ENCODE results near the gene RGS9. TPM values are rescaled to one million over a fixed set of nuclear protein-coding genes. Genes with fewer than 3 reads are reported as not detected.
A peak's percentile ranks its signal among the peaks of the same experiment; 100 is the strongest.
"Not testable (repeated sequence)": the region's sequence is repeated elsewhere in the genome, so short reads cannot be mapped to it uniquely, and the experiment has no call there.

The RGS9 gene
- total RNA-seq, 1 experiment from 2014 or later: not detected

DNA sequence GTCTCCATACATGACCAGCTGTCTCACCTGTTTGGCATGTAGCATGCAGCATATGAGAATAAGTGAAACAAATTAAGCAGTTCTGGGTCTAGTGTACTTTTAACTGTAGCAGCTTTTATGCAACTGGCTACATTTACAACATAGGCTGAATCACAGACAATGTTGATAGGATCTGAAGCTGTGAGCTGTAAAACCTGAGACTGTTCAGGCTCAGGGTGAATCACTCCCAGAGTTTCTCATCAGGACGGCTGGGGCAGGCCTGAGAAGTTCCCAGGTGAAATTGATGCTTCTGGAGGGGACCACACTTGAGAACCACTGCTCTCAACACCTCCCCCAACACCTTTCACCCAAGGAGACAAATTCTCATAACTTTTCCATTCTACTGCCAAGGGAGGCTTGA, 70.3 kb downstream of the RGS9 start:
- DNase-seq (ENCODE audit: low spot score): not testable (repeated sequence)

DNA sequence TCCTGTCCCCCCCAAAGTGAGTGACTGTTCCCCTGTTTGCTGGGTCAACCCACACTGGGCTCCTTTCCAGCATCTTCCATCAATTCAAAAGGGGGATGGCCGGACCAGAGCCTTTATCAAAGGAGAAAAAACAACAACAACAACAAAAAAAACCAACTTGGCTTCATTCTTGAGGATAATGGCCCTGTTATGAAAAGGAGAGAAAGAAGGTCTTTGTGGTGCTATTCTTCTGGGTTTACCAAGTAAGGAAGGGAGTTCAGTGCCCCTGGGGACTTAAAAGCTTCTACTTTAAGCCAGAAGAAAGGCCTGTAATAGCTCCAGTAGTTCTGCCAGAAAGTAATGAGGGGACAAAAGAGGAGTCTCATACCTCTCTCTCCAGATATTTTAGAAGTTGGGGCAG, 71.5 kb downstream of the RGS9 start:
- DNase-seq (ENCODE audit: low spot score): no peak

DNA sequence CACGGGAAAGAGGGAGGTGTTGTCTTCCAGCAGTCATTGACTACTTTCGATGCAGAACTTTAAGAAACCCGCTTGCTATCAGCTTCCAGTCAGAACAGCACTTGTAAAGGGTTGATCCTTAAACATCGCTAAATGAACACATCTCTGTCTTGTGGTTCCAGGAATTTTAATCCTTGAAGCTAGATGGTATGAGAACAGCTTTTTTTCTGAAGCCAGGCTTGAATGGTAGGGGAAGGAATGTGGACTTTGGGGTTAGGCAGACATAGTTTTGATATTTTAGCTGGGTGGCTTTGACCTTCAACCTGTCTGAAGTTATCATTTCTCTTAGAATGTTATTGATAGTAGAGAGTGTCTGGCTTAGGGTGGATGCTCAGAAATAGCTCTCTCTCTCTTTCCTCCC, 81.1 kb downstream of the RGS9 start:
- DNase-seq (ENCODE audit: low spot score): no peak

DNA sequence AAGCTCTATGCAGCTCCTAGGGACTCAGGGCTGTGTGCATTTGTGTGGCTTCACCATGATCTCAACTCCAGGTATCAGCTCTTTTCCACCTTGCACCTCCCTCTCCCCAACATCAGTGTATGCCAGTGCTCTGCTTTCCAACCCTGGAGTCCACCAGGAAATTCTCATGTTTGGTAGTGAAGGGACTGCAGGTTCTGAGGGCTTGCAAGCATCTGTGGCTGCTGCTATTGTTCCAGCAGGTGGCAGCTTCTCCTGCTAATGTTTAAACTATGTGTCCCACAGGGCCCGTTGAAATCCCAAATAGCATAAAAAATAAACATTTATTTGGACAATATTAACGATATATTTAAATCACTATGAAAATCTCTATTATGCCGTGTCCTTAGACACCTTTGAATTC, 82.0 kb downstream of the RGS9 start:
- no peak for DNase-seq (ENCODE audit: low spot score)

DNA sequence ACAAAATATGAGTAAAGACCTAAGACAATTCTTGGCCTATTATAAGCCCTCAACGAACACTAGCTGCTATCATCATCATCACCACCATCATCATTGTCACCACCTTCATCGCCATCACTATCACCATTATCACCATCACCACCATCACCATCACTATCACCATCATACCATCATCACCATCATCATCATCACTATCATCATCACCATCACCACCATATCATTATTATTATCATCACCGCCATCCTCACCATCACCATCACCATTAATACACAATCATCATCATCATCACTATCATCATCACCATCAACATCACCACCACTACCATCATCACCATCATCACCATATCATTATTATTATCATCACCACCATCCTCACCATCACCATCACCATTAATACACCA, 82.5 kb downstream of the RGS9 start:
- no peak for DNase-seq (ENCODE audit: low spot score)

DNA sequence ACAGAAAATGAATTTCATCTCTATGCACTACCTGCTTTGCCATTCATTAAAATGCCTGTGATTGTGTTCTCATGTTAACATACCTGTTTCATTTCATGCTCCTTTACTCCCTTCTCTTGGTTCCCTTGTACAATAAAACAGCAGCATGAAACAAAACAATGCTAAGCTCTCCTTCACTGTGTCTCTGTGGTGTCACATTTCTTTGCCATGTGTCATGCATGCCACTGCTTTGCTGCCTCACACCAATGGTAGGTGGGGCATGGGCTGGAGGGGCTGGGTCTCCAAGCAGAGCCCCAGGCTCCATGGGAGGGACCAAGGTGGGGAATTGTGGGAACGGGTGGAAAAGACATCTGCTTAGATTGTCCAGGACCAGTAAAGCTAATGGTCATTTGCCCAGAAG, 83.6 kb downstream of the RGS9 start:
- DNase-seq (ENCODE audit: low spot score): no peak

DNA sequence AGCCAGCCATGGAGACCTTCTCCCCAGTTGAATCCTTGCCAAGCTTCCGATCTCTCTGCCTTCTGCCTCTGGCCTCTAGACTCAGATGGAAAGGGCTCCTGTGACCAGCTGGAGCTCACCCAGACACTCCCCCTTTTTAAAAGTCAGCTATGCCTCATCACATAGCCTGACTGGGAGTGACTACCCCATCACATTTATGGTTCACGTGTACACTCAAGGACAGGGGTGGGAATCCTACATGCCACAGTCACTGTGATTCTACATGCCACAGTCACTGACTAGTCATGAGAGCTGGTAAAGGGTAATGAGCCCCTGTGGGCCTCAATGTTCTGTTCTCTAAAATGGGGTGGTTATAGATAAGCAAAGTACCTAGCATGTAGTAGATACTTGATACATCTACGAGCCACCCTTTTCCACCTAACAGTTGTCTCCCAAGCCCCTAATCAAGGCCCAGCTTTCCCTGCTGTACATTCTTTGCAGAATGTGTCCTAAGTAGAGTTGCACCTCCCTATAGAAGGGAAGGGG, 85.1 kb downstream of the RGS9 start:
- DNase-seq (ENCODE audit: low spot score): no peak

DNA sequence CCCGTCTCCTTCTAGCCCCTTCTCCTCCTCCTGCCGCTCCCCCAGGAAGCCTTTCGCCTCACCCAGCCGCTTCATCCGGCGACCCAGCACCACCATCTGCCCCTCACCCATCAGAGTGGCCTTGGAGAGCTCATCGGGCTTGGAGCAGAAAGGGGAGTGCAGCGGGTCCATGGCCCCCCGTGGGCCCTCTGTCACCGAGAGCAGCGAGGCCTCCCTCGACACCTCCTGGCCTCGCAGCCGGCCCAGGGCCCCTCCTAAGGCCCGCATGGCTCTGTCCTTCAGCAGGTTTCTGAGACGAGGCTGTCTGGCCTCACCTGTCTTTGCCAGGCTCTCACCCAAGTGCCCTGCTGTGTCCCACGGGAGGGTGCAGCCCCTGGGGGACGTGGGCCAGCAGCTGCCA, 87.9 kb downstream of the RGS9 start:
- DNase-seq (ENCODE audit: low spot score): no peak

DNA sequence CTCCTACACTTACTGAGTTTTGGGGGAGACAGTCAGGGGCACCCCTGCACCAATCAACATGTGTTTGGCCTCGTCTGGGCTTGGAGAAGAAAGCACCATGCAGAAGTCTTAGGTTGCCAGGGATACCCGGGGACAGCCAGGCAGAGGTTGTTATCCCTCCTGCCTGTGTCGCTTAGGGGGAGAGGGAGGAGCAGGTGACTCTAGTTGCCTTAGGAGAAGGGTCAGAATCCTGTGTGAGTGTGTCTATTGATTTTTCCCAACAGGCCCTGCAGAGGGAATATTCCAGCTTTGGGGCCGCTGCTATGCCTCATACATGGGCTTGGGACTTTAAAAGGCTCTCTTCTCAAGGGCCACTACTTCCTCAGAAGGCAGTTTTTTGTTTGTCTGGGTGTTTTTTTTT, 89.1 kb downstream of the RGS9 start:
- no peak for DNase-seq (ENCODE audit: low spot score)

DNA sequence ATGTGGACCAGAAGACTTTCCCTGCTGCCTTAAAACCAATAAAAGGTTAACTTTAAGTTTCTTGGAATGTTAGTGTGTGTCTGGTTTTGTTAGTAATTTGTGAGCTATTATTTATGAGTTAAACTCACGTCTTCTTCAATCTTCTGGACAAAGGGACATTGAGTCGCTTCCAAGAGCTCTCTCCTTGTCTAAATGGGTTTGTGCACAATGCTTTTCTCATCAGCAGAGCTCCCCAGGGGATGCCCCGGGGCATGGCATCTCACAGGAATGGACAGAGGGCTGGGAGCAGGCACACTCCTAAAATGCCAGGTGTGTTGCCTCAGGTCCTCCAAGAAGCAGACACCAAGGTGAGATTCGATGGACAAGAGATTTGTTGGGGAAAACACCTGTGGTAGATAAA, 90.5 kb downstream of the RGS9 start:
- no peak for DNase-seq (ENCODE audit: low spot score)

DNA sequence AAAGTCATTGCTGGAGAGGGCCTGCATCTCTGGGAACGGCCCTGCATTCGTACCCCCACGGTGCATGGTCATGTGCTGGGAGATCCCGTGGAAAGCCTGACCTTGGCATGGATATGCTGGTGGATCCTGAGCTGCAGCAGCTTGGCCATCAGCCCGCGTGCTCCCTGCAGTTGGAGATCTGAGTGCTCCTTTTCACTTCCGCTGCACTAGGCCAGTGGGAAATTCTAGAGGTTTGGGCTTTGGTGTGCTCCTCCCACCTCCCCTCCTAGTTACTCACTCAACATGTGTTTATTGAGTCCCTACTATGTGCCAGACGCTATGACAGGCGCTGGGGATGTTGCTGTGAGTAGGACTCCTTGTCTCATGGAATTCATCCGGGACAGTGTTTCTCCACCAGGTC, 91.1 kb downstream of the RGS9 start:
- DNase-seq (ENCODE audit: low spot score): no peak

DNA sequence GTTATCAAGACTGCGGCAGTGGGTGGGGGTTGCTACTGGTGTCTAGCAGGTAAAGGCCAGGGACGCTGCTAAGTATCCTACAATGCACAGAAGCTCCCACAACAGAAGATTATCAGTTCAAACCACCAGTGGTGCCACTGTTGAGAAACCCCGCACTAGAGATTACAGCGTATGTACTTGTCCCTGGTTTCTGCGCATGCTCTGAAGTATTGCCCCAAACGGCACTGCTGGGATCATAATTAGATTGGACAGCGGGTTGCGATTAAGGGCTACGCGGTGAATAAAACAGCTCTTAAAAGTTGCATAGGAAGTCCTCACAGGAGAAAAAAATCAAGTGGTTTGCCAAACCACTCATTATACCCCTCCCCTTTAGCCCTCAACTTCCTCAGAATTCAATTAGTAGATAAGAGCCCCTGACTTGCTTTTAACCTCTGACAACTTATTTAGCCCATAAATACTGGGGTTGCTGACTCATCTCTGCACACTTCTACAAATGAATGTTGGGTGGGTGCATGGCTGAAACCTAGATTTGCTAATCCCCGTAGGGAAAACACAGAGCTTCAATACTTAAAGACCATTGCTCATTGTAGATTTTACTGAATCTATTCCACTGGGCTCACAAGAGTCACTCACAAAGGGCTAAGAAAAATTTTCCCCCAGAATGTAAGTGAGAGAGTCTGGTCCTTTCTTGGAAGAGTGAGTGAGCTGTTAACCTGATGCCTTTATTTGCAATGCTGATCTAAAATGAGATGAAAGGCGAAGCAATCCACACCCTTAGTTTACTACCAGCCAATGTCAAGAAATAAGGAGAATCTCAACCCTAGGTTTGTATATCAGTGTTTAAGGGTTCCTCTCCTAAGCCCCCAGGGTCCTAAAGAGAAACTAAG, 91.8 kb downstream of the RGS9 start:
- peak; percentile 68 for DNase-seq (ENCODE audit: low spot score)

DNA sequence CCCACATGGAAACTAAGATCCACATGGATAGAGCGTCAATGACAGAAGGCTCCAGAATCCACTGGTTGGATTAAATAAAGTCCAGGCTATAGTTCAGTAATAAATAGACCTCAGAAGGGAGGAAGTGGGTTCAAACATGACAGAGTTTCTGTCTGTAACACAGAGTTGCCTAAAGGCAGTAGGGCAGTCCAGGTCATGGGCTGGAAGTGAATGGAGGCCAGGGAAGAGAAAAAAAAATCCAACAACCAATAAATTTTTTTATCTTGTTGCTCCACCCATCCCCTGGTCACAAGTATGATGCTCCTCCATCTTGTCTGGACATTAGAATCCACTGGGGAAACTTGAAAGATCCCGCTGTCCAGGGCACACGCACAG, 92.4 kb downstream of the RGS9 start:
- DNase-seq (ENCODE audit: low spot score): no peak

DNA sequence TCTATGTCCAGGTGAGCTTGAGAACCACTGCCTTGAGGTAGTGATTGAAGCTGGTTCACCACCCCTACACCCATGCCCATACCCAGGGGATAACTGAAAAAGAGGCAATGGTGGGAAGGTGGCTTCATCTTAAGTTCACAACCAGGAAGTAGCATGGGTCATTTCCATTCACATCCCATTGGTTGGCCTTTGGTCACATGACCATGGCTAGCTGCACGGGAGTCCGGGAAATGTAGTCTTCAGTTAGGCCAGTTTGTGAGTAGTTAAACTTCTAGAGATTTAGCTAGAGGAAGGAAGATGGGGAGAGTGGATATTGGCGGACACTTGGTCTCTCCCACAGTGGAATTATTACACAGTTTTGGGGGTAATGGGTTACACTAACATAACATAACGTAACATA, 92.9 kb downstream of the RGS9 start:
- DNase-seq (ENCODE audit: low spot score): no peak

DNA sequence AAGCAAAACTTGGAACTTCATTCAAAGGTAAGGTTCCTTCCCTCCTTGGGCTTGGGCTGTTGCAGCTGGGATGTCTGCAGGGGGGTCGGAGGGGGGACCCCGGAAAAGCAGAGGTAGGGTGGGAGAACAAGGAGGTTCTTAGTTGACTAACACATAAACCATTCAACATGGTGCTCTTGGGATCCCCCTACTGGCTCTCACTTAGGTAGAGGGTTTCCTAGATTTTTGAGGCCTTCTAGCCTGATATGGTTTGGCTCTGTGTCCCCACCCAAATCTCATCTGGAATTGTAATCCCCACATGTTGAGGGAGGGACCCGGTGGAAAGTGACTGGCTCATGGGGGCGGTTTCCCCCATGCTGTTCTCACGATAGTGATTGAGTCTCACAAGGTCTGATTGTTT, 93.9 kb downstream of the RGS9 start:
- no peak for DNase-seq (ENCODE audit: low spot score)

DNA sequence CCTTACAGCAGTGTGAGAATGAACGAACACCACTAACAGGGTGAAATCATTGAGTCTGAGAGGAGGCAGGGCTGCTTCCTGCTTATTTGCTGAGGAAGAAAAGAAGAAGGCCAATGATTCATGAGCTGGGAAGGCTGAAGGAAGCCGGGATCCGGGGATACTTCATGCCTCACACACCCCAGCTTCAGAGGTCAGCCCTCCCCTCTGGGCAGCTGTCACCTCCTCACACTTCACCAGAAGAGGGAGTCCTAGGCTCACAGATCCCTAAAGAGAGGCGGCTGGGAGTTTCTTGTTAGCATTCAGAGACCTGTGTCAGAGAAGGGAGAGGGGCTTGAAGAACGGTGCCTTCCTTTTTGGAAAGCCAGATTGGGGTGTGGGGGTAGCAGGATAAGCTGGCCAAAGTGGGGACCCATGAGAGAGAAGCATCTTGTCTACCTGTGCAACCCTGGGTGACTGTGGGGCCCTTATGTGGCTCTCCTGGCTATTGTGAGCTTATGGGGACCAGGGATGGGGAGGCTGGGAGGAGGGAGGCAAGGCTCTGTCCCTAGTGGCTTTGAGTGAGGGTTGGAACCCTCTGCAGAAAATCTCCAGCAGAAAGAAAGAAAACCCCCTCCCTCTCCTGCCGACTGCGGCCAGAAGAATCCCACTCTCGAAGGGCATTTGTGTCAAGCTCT, 94.6 kb downstream of the RGS9 start:
- peak; percentile 85 for DNase-seq (ENCODE audit: low spot score)

DNA sequence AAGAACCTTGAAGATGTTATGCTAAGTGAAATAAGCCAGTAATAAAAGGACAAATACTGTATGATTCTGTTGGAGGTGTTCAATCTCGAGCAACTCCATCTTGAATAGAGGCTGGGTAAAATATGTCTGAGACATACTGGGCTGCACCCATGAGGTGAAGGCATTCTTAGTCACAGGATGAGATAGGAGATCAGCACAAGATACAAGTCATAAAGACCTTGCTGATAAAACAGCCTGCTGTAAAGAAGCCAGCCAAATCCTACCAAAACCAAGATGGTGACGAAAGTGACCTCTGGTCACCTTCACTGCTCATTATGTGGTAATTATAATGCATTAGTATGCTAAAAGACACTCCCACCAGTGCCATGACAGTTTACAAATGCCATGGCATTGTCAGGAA, 98.1 kb downstream of the RGS9 start:
- DNase-seq (ENCODE audit: low spot score): no peak

DNA sequence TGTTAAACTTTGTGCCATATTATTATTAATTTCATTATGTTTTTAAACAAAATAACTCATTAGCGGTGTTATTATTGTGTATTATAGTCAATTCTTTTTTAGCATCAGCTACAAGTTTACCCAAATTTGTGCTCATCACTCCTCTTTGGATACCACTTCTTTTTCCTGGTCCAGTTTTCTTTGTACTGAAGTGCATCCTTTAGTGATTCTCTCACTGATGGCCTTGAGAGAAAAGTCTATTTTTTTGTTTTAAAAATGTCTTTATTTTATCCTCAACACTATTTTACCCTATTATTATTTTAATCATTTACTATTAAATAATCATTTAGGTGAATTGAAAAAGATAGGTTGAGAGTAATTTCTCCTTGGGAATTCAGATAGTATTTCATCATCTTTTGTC, 99.2 kb downstream of the RGS9 start:
- DNase-seq (ENCODE audit: low spot score): no peak

DNA sequence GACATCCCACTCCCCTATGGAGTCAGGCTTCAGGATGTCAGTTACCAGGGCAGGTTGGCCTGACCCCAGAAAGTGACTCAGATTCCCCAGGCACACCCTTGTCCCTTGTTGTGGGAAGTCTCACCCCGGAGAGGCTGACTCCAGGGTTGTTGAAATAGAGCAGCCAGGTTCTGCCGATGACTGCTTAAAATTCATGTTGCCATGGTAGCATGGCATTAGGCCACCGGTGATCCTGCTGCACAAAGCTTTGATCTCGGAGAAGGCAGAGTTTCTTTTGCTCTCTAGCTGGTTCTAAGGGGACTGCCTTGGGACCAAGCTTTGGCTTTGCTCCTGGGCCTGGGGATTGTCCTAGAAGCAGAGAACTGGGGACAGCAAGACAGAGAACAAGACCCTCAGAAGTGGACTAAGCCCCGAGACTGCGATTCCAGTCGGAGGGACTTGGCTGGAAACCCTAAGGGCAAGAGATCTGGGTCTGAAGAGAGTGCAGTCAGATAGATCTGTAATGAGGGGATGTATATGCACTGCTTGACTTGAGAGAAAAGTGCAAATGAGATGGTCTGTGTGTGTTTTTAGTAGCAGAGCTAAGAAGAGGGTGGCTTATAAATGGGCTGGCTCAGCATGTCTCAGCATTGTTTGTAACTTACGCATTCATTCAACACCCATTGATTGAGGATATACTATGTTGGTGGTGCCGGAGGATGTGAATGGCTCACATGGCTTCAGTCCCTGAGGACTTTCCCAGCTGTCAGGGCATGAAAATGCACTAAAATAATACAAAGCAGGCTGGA, 106.9 kb downstream of the RGS9 start:
- DNase-seq (ENCODE audit: low spot score): no peak

DNA sequence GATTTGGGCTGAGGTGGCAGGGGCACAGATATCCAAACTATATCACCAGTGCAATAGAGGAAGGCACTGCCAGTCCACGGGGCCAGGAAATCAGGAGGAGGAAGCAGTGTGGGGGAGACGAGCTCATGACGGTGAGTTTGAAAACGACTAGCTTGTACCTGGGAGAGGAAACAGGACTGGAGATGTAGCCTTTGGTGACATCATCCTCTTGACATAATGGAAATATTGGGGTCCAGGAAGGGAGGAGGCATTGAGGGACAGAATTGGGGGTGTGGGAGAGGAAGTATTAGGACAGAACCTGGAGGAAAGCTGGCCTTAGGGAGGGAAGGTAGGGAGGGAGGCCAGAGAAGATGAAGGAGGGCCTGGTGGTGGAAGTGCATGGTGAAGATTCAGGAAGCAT, 109.1 kb downstream of the RGS9 start:
- no peak for DNase-seq (ENCODE audit: low spot score)

DNA sequence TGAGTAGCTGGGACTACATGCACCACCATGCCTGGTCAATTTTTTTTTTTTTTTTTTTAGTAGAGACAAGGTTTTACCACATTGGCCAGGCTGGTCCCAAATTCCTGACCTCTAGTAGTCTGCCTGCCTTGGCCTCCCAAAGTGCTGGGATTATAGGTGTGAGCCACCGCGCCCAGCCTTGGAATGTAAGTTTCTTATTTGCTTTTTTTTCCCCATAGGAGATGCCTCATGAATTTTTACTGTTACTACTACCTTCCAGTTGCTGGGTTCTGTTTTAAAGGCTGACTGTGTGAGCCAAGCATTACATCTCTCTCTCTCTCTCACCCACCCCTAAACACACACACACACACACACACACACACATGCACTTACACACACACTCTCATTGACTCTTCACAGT, 112.6 kb downstream of the RGS9 start:
- DNase-seq (ENCODE audit: low spot score): no peak

DNA sequence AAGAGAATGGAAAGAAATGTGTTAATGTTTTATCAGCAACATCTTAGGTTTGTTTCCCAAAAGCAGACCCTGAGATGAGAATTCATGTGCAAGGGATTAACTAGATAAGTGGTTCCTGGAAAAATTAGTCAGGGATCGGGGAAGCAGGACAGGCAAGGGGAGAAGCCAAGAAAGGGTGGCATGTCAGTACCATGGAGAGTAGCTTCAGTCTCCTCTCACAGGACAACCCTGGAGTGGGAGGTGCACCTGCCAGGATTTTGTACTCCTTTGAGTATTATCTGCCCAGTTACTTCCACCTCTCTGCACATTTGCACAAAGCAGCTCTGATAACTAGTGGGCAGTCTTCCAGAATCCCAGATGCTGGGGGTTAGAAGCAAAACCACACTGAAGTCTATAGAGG, 117.0 kb downstream of the RGS9 start:
- peak; percentile 16 for DNase-seq (ENCODE audit: low spot score)

Data from HT-29 (cell line).